WI38 (cell line): ENCODE results near the gene LRRC26.
A peak's percentile ranks its signal among the peaks of the same experiment; 100 is the strongest.

Source experiments
- H3K4me3 ChIP-seq: 2 replicates; pipeline ENCODE4 v1.5.1; 2011; ENCODE audit warnings: low read depth, mild to moderate bottlenecking, control low read depth, low read length
- CTCF ChIP-seq: IDR thresholded peaks from 2 replicates; pipeline ENCODE4 v1.5.1; 2012; ENCODE audit warnings: low read depth, mild to moderate bottlenecking, control low read depth, low read length

Gene LRRC26

GRCh38 chr9:137202966-137203365 lies 33.1 kb upstream of the LRRC26 start:
- no peak for TF ChIP-seq CTCF
- no peak overlapping the region for H3K4me3 ChIP-seq

- peak overlapping the region; percentile 71 for H3K4me3 ChIP-seq
- TF ChIP-seq CTCF = no peak
Measured at GRCh38 chr9:137201205-137201868, 31.5 kb upstream of the LRRC26 start.

- no peak for TF ChIP-seq CTCF
- peak within 1 kb of the TSS; percentile 71 for H3K4me3 ChIP-seq
Measured at GRCh38 chr9:137200311-137201204, 30.7 kb upstream of the LRRC26 start, which contains the start of gene TPRN. Gene TPRN (minus strand): TSS chr9:137200741. CDS start chr9:137200711, 30 bp downstream.

GRCh38 chr9:137199411-137200121 lies 29.7 kb upstream of the LRRC26 start:
- peak overlapping the region; percentile 58 for H3K4me3 ChIP-seq

GRCh38 chr9:137198902-137199283 lies 29.0 kb upstream of the LRRC26 start:
- H3K4me3 ChIP-seq = peak overlapping the region; percentile 58
- no peak for TF ChIP-seq CTCF

More at GRCh38 chr9:137199411-137200121, 29.7 kb upstream of the LRRC26 start:
- no peak for TF ChIP-seq CTCF

GRCh38 chr9:137198051-137198901 lies 28.4 kb upstream of the LRRC26 start:
- peak overlapping the region; percentile 17; the same call in 1 of the 2 replicates for H3K4me3 ChIP-seq
- no peak for TF ChIP-seq CTCF
